Astrocyte of the spinal cord (primary cell): ENCODE measurements around the gene USF2.
A peak's percentile ranks its signal among the peaks of the same experiment; 100 is the strongest.

Source experiments
- DNase-seq: peaks from one replicate; pipeline ENCODE4 v3.0.0; 2011; ENCODE audit warnings: low read depth, low spot score
- H3K4me3 ChIP-seq: 2 replicates; pipeline ENCODE4 v1.5.1; 2011; ENCODE audit warnings: low read depth, mild to moderate bottlenecking, low read length, moderate library complexity
- CTCF ChIP-seq: IDR thresholded peaks from 2 replicates; pipeline ENCODE4 v1.5.1; 2012; ENCODE audit warnings: low read depth, mild to moderate bottlenecking, low read length, inconsistent platforms
- in situ Hi-C: cut with HindIII; loops from 2 replicates; pipeline ENCODE4 v1.10.0; 2017; ENCODE audit warnings: low sequenced_read_pairs

Gene USF2

GRCh38 chr19:35314031-35314430, 45.3 kb downstream of the USF2 start:
- no peak overlapping the region for H3K4me3 ChIP-seq
- no peak for TF ChIP-seq CTCF
- DNase-seq = no peak
- in situ Hi-C loops = no loop called here

- DNase-seq = no peak
- no peak for TF ChIP-seq CTCF
- H3K4me3 ChIP-seq = no peak overlapping the region
- in situ Hi-C loops = no loop called here
These were observed 46.2 kb downstream of the USF2 start for GRCh38 chr19:35314858-35315470.

GRCh38 chr19:35315883-35316282, 47.1 kb downstream of the USF2 start:
- in situ Hi-C loops = no loop called here
- TF ChIP-seq CTCF = no peak
- H3K4me3 ChIP-seq = no peak overlapping the region
- no peak for DNase-seq

GRCh38 chr19:35316560-35316959, 47.8 kb downstream of the USF2 start:
- DNase-seq = no peak
- no peak for TF ChIP-seq CTCF
- in situ Hi-C loops = no loop called here
- H3K4me3 ChIP-seq = no peak overlapping the region

GRCh38 chr19:35317464-35318043, 48.8 kb downstream of the USF2 start:
- no peak for DNase-seq
- TF ChIP-seq CTCF = no peak
- no peak overlapping the region for H3K4me3 ChIP-seq
- in situ Hi-C loops = no loop called here

- no peak for TF ChIP-seq CTCF
- peak; percentile 14 for DNase-seq
- in situ Hi-C loops = no loop called here
- no peak overlapping the region for H3K4me3 ChIP-seq
These were observed 50.1 kb downstream of the USF2 start for GRCh38 chr19:35318679-35319448.
